ENCODE measurements around the gene SHROOM2.

Gene SHROOM2

GRCh38 chrX:9966775-9967408, 180.7 kb downstream of the SHROOM2 start, which contains the start of gene CLDN34:
TSS of gene CLDN34 (plus strand) at chrX:9967358. CDS start at chrX:9967358, 0 bp downstream.
- DNase-seq, result no peak
- Histone ChIP-seq H3K27me3 (no peaks in the 10 kb centered on the region), H3K4me3 (ENCODE audit: low read depth, low read length) (no peak within 1 kb of the TSS), H3K9me3 (no peaks in the 10 kb centered on the region), H3K36me3 (no peaks in the 10 kb centered on the region), H3K4me1 (no peaks in the 10 kb centered on the region)
- no peak for TF ChIP-seq CTCF (IDR thresholded peaks at IDR 0.05; ENCODE audit: low read depth, low read length)

- Histone ChIP-seq H3K27me3 (no peaks in the 10 kb centered on the region), H3K4me1 (no peaks in the 10 kb centered on the region), H3K9me3 (no peaks in the 10 kb centered on the region), H3K36me3 (no peaks in the 10 kb centered on the region), H3K4me3 (ENCODE audit: low read depth, low read length) (no peak overlapping the region)
- no peak for DNase-seq
- TF ChIP-seq CTCF (IDR thresholded peaks at IDR 0.05; ENCODE audit: low read depth, low read length), result no peak
Observed at GRCh38 chrX:9977635-9978034, 191.4 kb downstream of the SHROOM2 start.

- H3K27me3 ChIP-seq, result no peaks in the 10 kb centered on the region
- no peaks in the 10 kb centered on the region for H3K36me3 ChIP-seq
- no peak overlapping the region for H3K4me3 ChIP-seq (ENCODE audit: low read depth, low read length)
- DNase-seq, result no peak
- TF ChIP-seq CTCF (IDR thresholded peaks at IDR 0.05; ENCODE audit: low read depth, low read length), result no peak
- no peaks in the 10 kb centered on the region for H3K9me3 ChIP-seq
- no peaks in the 10 kb centered on the region for H3K4me1 ChIP-seq
Observed at GRCh38 chrX:9980401-9980800, 194.2 kb downstream of the SHROOM2 start.

GRCh38 chrX:9980927-9981326, 194.7 kb downstream of the SHROOM2 start:
- TF ChIP-seq CTCF (IDR thresholded peaks at IDR 0.05; ENCODE audit: low read depth, low read length), result no peak
- DNase-seq, result no peak
- no peaks in the 10 kb centered on the region for H3K4me1 ChIP-seq
- H3K4me3 ChIP-seq (ENCODE audit: low read depth, low read length), result no peak overlapping the region
- H3K27me3 ChIP-seq, result no peaks in the 10 kb centered on the region
- H3K9me3 ChIP-seq, result no peaks in the 10 kb centered on the region
- no peaks in the 10 kb centered on the region for H3K36me3 ChIP-seq

GRCh38 chrX:9983441-9983840, 197.2 kb downstream of the SHROOM2 start:
- no peak for DNase-seq
- Histone ChIP-seq H3K4me1 (no peaks in the 10 kb centered on the region), H3K36me3 (no peaks in the 10 kb centered on the region), H3K27me3 (no peaks in the 10 kb centered on the region), H3K9me3 (no peaks in the 10 kb centered on the region), H3K4me3 (ENCODE audit: low read depth, low read length) (no peak overlapping the region)
- TF ChIP-seq CTCF (IDR thresholded peaks at IDR 0.05; ENCODE audit: low read depth, low read length), result no peak

GRCh38 chrX:9983846-9984245, 197.6 kb downstream of the SHROOM2 start:
- no peak for DNase-seq
- H3K4me3 ChIP-seq (ENCODE audit: low read depth, low read length), result no peak overlapping the region
- H3K27me3 ChIP-seq, result no peaks in the 10 kb centered on the region
- no peaks in the 10 kb centered on the region for H3K36me3 ChIP-seq
- no peaks in the 10 kb centered on the region for H3K9me3 ChIP-seq
- no peak for TF ChIP-seq CTCF (IDR thresholded peaks at IDR 0.05; ENCODE audit: low read depth, low read length)
- no peaks in the 10 kb centered on the region for H3K4me1 ChIP-seq

Measured in BE2C (cell line).